DND-41 (cell line): Measurements from ENCODE around the gene MRPL21.

ENCODE experiments used
- ATAC-seq: fragments of 200-7000 bp; cut with Tn5 transposase; 3 replicates; pipeline ENCODE4 v1.9.1; 2021; ENCODE audit warnings: low read depth; ENCODE audit not compliant: insufficient read depth
- DNase-seq: peaks from one replicate; pipeline ENCODE4 v3.0.0-alpha.2; 2020
- H2AFZ ChIP-seq: 2 replicates; pipeline ENCODE4 v1.6.0; 2012; ENCODE audit warnings: low read depth, low read length
- H3K27ac ChIP-seq: 2 replicates; pipeline ENCODE4 v1.5.1; 2012; ENCODE audit warnings: low read length, inconsistent platforms
- H3K27me3 ChIP-seq: fragments of 200-600 bp; sonication (generic); 2 replicates; pipeline ENCODE4 v1.6.0; 2012; ENCODE audit warnings: low read length, mild to moderate bottlenecking, inconsistent platforms; ENCODE audit not compliant: insufficient read depth, poor library complexity
- H3K36me3 ChIP-seq: 2 replicates; pipeline ENCODE4 v1.5.1; 2012; ENCODE audit warnings: low read length, inconsistent platforms; ENCODE audit not compliant: insufficient read depth
- H3K4me1 ChIP-seq: 2 replicates; pipeline ENCODE4 v1.5.1; 2012; ENCODE audit warnings: mild to moderate bottlenecking, low read length; ENCODE audit not compliant: insufficient read depth
- H3K4me2 ChIP-seq: 2 replicates; pipeline ENCODE4 v1.6.0; 2012; ENCODE audit warnings: mild to moderate bottlenecking, moderate library complexity, low read length, inconsistent platforms; ENCODE audit not compliant: insufficient read depth
- H3K4me3 ChIP-seq, 2 experiments: fragments of 200-600 bp in 1 of 2; shearing (Covaris generic) in 1 of 2; 2 replicates each; pipeline ENCODE4 v1.5.1; 2012 to 2016; ENCODE audit warnings: inconsistent platforms in 2 of 2, low read length in 2 of 2, mild to moderate bottlenecking in 2 of 2, low read depth in 1 of 2, moderate library complexity in 1 of 2
- H3K79me2 ChIP-seq: 2 replicates; pipeline ENCODE4 v1.6.0; 2012; ENCODE audit warnings: low read length, inconsistent platforms; ENCODE audit not compliant: insufficient read depth
- H3K9ac ChIP-seq: 2 replicates; pipeline ENCODE4 v1.6.0; 2012; ENCODE audit warnings: low read depth, mild to moderate bottlenecking, inconsistent platforms, low read length, moderate library complexity
- H3K9me3 ChIP-seq: 2 replicates; pipeline ENCODE4 v1.5.1; 2012; ENCODE audit warnings: low read length, moderate library complexity, mild to moderate bottlenecking, inconsistent platforms; ENCODE audit not compliant: insufficient read depth, severe bottlenecking
- H4K20me1 ChIP-seq: 2 replicates; pipeline ENCODE4 v1.6.0; 2012; ENCODE audit warnings: low read length; ENCODE audit not compliant: insufficient read depth
- EZH2 ChIP-seq: IDR thresholded peaks from 3 replicates; pipeline ENCODE4 v1.6.1; 2012; ENCODE audit warnings: borderline replicate concordance, low read depth, mild to moderate bottlenecking, moderate library complexity, low read length, inconsistent platforms; ENCODE audit not compliant: severe bottlenecking
- TF ChIP-seq, protein P1 (sequence below): IDR thresholded peaks from 2 replicates; pipeline ENCODE4 v1.5.1; 2012; ENCODE audit warnings: borderline replicate concordance, low read length, moderate library complexity, mild to moderate bottlenecking; ENCODE audit not compliant: poor library complexity, severe bottlenecking; ENCODE audit errors: extremely low read depth

Gene MRPL21

GRCh38 chr11:68948935-68949334 is 45.3 kb upstream of the MRPL21 start:
- Histone ChIP-seq H3K4me1 (no peaks in the 10 kb centered on the region), H3K9me3 (no peaks in the 10 kb centered on the region), H2AFZ (no peak overlapping the region), H3K9ac (no peak overlapping the region), H3K36me3 (no peaks in the 10 kb centered on the region), H3K27ac (no peak overlapping the region), H3K79me2 (no peaks in the 10 kb centered on the region), H3K27me3 (no peaks in the 10 kb centered on the region), H4K20me1 (no peaks in the 10 kb centered on the region), H3K4me3 (no peak overlapping the region), H3K4me2 (no peak overlapping the region)
- DNase-seq, result no peak
- ATAC-seq, result no peak
- no peak for TF ChIP-seq EZH2
- TF ChIP-seq, protein P1, sequence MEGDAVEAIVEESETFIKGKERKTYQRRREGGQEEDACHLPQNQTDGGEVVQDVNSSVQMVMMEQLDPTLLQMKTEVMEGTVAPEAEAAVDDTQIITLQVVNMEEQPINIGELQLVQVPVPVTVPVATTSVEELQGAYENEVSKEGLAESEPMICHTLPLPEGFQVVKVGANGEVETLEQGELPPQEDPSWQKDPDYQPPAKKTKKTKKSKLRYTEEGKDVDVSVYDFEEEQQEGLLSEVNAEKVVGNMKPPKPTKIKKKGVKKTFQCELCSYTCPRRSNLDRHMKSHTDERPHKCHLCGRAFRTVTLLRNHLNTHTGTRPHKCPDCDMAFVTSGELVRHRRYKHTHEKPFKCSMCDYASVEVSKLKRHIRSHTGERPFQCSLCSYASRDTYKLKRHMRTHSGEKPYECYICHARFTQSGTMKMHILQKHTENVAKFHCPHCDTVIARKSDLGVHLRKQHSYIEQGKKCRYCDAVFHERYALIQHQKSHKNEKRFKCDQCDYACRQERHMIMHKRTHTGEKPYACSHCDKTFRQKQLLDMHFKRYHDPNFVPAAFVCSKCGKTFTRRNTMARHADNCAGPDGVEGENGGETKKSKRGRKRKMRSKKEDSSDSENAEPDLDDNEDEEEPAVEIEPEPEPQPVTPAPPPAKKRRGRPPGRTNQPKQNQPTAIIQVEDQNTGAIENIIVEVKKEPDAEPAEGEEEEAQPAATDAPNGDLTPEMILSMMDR, result no peak

GRCh38 chr11:68948496-68948895 is 44.9 kb upstream of the MRPL21 start:
- Histone ChIP-seq H3K27me3 (no peaks in the 10 kb centered on the region), H3K4me1 (no peaks in the 10 kb centered on the region), H3K79me2 (no peaks in the 10 kb centered on the region), H3K9ac (no peak overlapping the region), H3K4me2 (no peak overlapping the region), H2AFZ (no peak overlapping the region), H3K27ac (no peak overlapping the region), H4K20me1 (no peaks in the 10 kb centered on the region), H3K9me3 (no peaks in the 10 kb centered on the region), H3K4me3 (no peak overlapping the region), H3K36me3 (no peaks in the 10 kb centered on the region)
- DNase-seq (no peak), ATAC-seq (no peak)
- no peak for TF ChIP-seq EZH2
- TF ChIP-seq, protein P1, result no peak

GRCh38 chr11:68947151-68947550 is 43.5 kb upstream of the MRPL21 start:
- Histone ChIP-seq H3K9me3 (no peaks in the 10 kb centered on the region), H3K79me2 (no peaks in the 10 kb centered on the region)
- no peak for ATAC-seq

More at GRCh38 chr11:68947151-68947550, 43.5 kb upstream of the MRPL21 start:
- no peak overlapping the region for H3K4me3 ChIP-seq
- no peak overlapping the region for H3K4me2 ChIP-seq
- no peaks in the 10 kb centered on the region for H3K36me3 ChIP-seq
- H2AFZ ChIP-seq, result no peak overlapping the region
- no peaks in the 10 kb centered on the region for H3K4me1 ChIP-seq
- H4K20me1 ChIP-seq, result no peaks in the 10 kb centered on the region
- DNase-seq, result no peak
- H3K9ac ChIP-seq, result no peak overlapping the region
- TF ChIP-seq EZH2, result no peak
- TF ChIP-seq, protein P1, result no peak
- H3K27me3 ChIP-seq, result no peaks in the 10 kb centered on the region
- no peak overlapping the region for H3K27ac ChIP-seq
